Central memory CD4-positive, alpha-beta T cell (primary cell): Measurements from ENCODE around the gene BAX.

Experiments
- DNase-seq: peaks from one replicate; pipeline ENCODE4 v3.0.0; 2022

BAX gene

GRCh38 chr19:48963371-48964204 lies 8.9 kb downstream of the BAX start:
- peak; percentile 25 for DNase-seq

GRCh38 chr19:48964205-48965039 lies 9.7 kb downstream of the BAX start:
- DNase-seq, result no peak

- peak; percentile 77 for DNase-seq
These were observed 10.5 kb downstream of the BAX start, which contains the start of gene FTL for GRCh38 chr19:48965040-48965805. Gene FTL (plus strand): TSS chr19:48965309. CDS start chr19:48965508, 199 bp downstream.

- DNase-seq, result peak; percentile 85
These were observed 11.3 kb downstream of the BAX start for GRCh38 chr19:48965806-48966540.

GRCh38 chr19:48966541-48967345 lies 12.1 kb downstream of the BAX start:
- no peak for DNase-seq

GRCh38 chr19:48967346-48968178 lies 12.9 kb downstream of the BAX start:
- DNase-seq, result no peak

- no peak for DNase-seq
These were observed 13.5 kb downstream of the BAX start for GRCh38 chr19:48968179-48968661.

GRCh38 chr19:48968813-48969218 lies 14.1 kb downstream of the BAX start:
- DNase-seq, result no peak

GRCh38 chr19:48969276-48970138 lies 14.8 kb downstream of the BAX start:
- no peak for DNase-seq

- no peak for DNase-seq
These were observed 15.6 kb downstream of the BAX start for GRCh38 chr19:48970139-48970766.

- DNase-seq, result peak; percentile 67
These were observed 16.3 kb downstream of the BAX start for GRCh38 chr19:48970923-48971395.

- DNase-seq, result peak; percentile 41
These were observed 21.5 kb downstream of the BAX start for GRCh38 chr19:48975947-48976847.

GRCh38 chr19:48977061-48977460 lies 22.4 kb downstream of the BAX start:
- no peak for DNase-seq

GRCh38 chr19:48982280-48982679 lies 27.6 kb downstream of the BAX start:
- DNase-seq, result no peak

GRCh38 chr19:48985711-48986110 lies 31.0 kb downstream of the BAX start:
- DNase-seq, result no peak

- DNase-seq, result no peak
These were observed 31.5 kb downstream of the BAX start for GRCh38 chr19:48986211-48986610.

- DNase-seq, result no peak
These were observed 32.6 kb downstream of the BAX start for GRCh38 chr19:48987323-48987722.
